Psoas muscle (tissue), 8 donors: ENCODE results near the gene NKX1-1. TPM values are rescaled to one million over a fixed set of nuclear protein-coding genes. Genes with fewer than 3 reads are reported as not detected.

Experiments used
- ATAC-seq, 4 donors: fragments of 200-7000 bp; cut with Tn5 transposase; one replicate each; pipeline ENCODE4 v1.9.1; 2020; ENCODE audit warnings: moderate library complexity in 3 of 4, mild to moderate bottlenecking in 2 of 4
- DNase-seq, 2 donors: peaks; one replicate each; pipeline ENCODE4 v3.0.0-alpha.2; 2020
- H3K27ac ChIP-seq: fragments of 200-600 bp; one replicate; pipeline ENCODE4 v1.8.0; 2022
- H3K27me3 ChIP-seq, 3 donors: fragments of 200-600 bp in 1 of 3; one replicate each; pipeline versions ENCODE4 v1.6.1 to v1.8.0; 2013 to 2022; ENCODE audit warnings: low read length in 2 of 3, mild to moderate bottlenecking in 2 of 3, moderate library complexity in 1 of 3; ENCODE audit not compliant: insufficient read depth in 3 of 3
- H3K36me3 ChIP-seq, 2 donors: fragments of 200-600 bp in 1 of 2; one replicate each; pipeline versions ENCODE4 v1.6.1 to v1.8.0; 2013 to 2022; ENCODE audit warnings: low read depth in 1 of 2, mild to moderate bottlenecking in 1 of 2, moderate library complexity in 1 of 2; ENCODE audit not compliant: insufficient read depth in 1 of 2
- H3K4me1 ChIP-seq: fragments of 200-600 bp; one replicate; pipeline ENCODE4 v1.8.0; 2022
- H3K4me3 ChIP-seq: fragments of 200-600 bp; one replicate; pipeline ENCODE4 v1.8.0; 2022; ENCODE audit warnings: mild to moderate bottlenecking
- H3K9me3 ChIP-seq: fragments of 200-600 bp; one replicate; pipeline ENCODE4 v1.8.0; 2022
- CTCF ChIP-seq: fragments of 200-600 bp; IDR thresholded peaks from one replicate; pipeline ENCODE4 v1.8.0; 2022; ENCODE audit warnings: antibody characterized with exemption
- WGBS, 3 donors: extraction: QIAGEN DNeasy Blood & Tissue Kit; methylation state at CpG; one replicate each; pipeline versions ENCODE4 v1.1.6 to v1.1.7; 2013; 5-methylcytosine and 5-hydroxymethylcytosine counted together
- intact Hi-C, 2 donors: fragments of 100-400 bp; cut with DNase I; formaldehyde crosslinking; loops; one replicate each; pipeline versions ENCODE4 v1.11.0 to v1.14.2; 2022
- polyA plus RNA-seq, 3 donors: library from polyadenylated mRNA; stranded (reverse); fragments of 200-250 nt; gene quantifications; one replicate each; pipeline ENCODE4 v1.2.3, GENCODE V29; 2013
- total RNA-seq, 4 donors: library from RNA; stranded (reverse); fragmentation: NEBNext Ultra II Directional in 2 of 4; extraction: Animal tissue kit (Norgen Biotek cat#: 25700) in 2 of 4; gene quantifications; one replicate each; pipeline versions ENCODE4 v1.2.1 to v1.2.4, GENCODE V29; 2021 to 2023
- donor health status: healthy with polysubstance abuse.
- donor health status: DM: no; HTN: no; CAD: no; lungs with moderate emphysema.
- donor health status: Bipolar disorder and iron deficiency.
- donor health status: healthy.
- donor health status: DM: yes; HTN: yes; CAD: no.
- donor health status: DM: no; HTN: no; CAD: no.
- donor health status: DM: no; HTN: no; CAD: no.
- donor health status: DM: yes; HTN: yes; CAD: no.

Gene NKX1-1
- total and polyA plus RNA-seq, 7 donors: not detected

GRCh38 chr4:1354983-1355275, 51.3 kb downstream of the NKX1-1 start:
- WGBS, 3 donors: 91 to 95% (median 93%) methylated on average over 18 of the region's 18 CpGs
- Histone ChIP-seq H3K27me3 (no peaks in the 10 kb centered on the region), H3K9me3 (no peaks in the 10 kb centered on the region), H3K27ac (no peak overlapping the region), H3K4me3 (no peak overlapping the region), H3K4me1 (no peaks in the 10 kb centered on the region), H3K36me3 (peaks cover 0 to 41% of the 10 kb centered on the region in 2 donors)
- intact Hi-C loops: loop anchor here (5.0 to 10.0 kb wide), 4 partner anchors 157 to 277 kb away; no protein-coding TSS in a partner anchor
- DNase-seq (no peak), ATAC-seq (no peak)
- no peak for TF ChIP-seq CTCF

- no peaks in the 10 kb centered on the region for H3K27me3 ChIP-seq
- 89 to 92% (median 91%) methylated on average over 35 to 36 of the region's 36 CpGs for WGBS, 3 donors
- DNase-seq (no peak), ATAC-seq (no peak)
- no peak overlapping the region for H3K4me3 ChIP-seq
- intact Hi-C loops: loop anchor here in 1 of 2 donors (5.0 to 10.0 kb wide), 2 partner anchors 160 to 222 kb away; no protein-coding TSS in a partner anchor
- no peak overlapping the region for H3K27ac ChIP-seq
- no peak for TF ChIP-seq CTCF
- no peaks in the 10 kb centered on the region for H3K4me1 ChIP-seq
- H3K36me3 ChIP-seq: peaks cover 0 to 47% of the 10 kb centered on the region in 2 donors
- H3K9me3 ChIP-seq: no peaks in the 10 kb centered on the region
Measured at GRCh38 chr4:1354136-1354982, 51.9 kb downstream of the NKX1-1 start.

GRCh38 chr4:1353186-1354055, 52.8 kb downstream of the NKX1-1 start:
- Histone ChIP-seq H3K36me3 (peaks cover 0 to 45% of the 10 kb centered on the region in 2 donors), H3K9me3 (no peaks in the 10 kb centered on the region), H3K4me1 (peaks cover 2% of the 10 kb centered on the region), H3K27me3 (no peaks in the 10 kb centered on the region), H3K4me3 (no peak overlapping the region), H3K27ac (no peak overlapping the region)
- WGBS, 3 donors: 88 to 91% (median 90%) methylated on average over 30 of the region's 30 CpGs
- DNase-seq: no peak
- no peak for ATAC-seq
- intact Hi-C loops: loop anchor here (2.0 to 10.0 kb wide), 3 partner anchors 161 to 369 kb away; no protein-coding TSS in a partner anchor
- no peak for TF ChIP-seq CTCF

Other genes with a start within 250 kb of the NKX1-1 start
- gene SPON2, start 233.9 kb downstream of the NKX1-1 start, total RNA-seq: 10 to 100 TPM in 1 of 4 donors, 1 to 10 TPM in 3; 6.8 to 18.5 (median 8.0) TPM
- gene SPON2, start 233.9 kb downstream of the NKX1-1 start, polyA plus RNA-seq: 1 to 10 TPM; 4.1 to 6.4 (median 6.2) TPM
- gene CTBP1, start 157.3 kb downstream of the NKX1-1 start, total RNA-seq: 100 to 1,000 TPM; 122 to 165 (median 142) TPM
- 100 to 1,000 TPM; 109 to 156 (median 116) TPM for gene CTBP1, start 157.3 kb downstream of the NKX1-1 start, polyA plus RNA-seq
- 10 to 100 TPM; 26.7 to 39.6 (median 33.2) TPM for gene MAEA, start 116.6 kb downstream of the NKX1-1 start, total RNA-seq
- gene MAEA, start 116.6 kb downstream of the NKX1-1 start, polyA plus RNA-seq: 10 to 100 TPM; 30.3 to 41.6 (median 38.9) TPM
- gene UVSSA, start 59.2 kb downstream of the NKX1-1 start, total RNA-seq: 1 to 10 TPM; 6.3 to 9.4 (median 8.3) TPM
- gene UVSSA, start 59.2 kb downstream of the NKX1-1 start, polyA plus RNA-seq: 1 to 10 TPM; 1.9 to 9.3 (median 3.6) TPM